A549 (cell line): Measurements from ENCODE around the gene OPN5. TPM values are rescaled to one million over a fixed set of nuclear protein-coding genes. Genes with fewer than 3 reads are reported as not detected.
A peak's percentile ranks its signal among the peaks of the same experiment; 100 is the strongest.

Source experiments
- ATAC-seq, 2 experiments: fragments of 200-7000 bp in 1 of 2; fragments of >200 bp in 1 of 2; cut with Nextera tagmentation in 1 of 2; cut with Tn5 transposase in 1 of 2; 3 replicates each; pipeline versions ENCODE4 v1.8.0 to v1.9.1; 2018 to 2020; ENCODE audit warnings: mild to moderate bottlenecking in 1 of 2, moderate library complexity in 1 of 2
- CTCF ChIA-PET: fragments of 300-600 bp; sonication (Branson Sonifier 250); formaldehyde crosslinking; extraction: SDS; loops from one replicate; lab custom pipeline; 2021; ENCODE audit warnings: antibody characterized with exemption, inconsistent platforms; lab: Yijun Ruan, JAX
- POLR2A ChIA-PET: fragments of 350-600 bp; formaldehyde crosslinking; extraction: SDS; loops from one replicate; lab custom pipeline; 2021; ENCODE audit warnings: antibody characterized with exemption, inconsistent platforms; lab: Yijun Ruan, JAX
- DNase-seq, 2 experiments: peaks; one replicate each; pipeline versions ENCODE4 v3.0.0 to v3.0.0-alpha.2; 2011 to 2016; ENCODE audit warnings: low read depth in 1 of 2, low spot score in 1 of 2
- FAIRE-seq: peaks from 2 replicates; lab custom pipeline; 2011; peaks lifted over from hg19 to GRCh38; lab: Jason Lieb, UNC
- H3K27ac ChIP-seq, 2 experiments: fragments of >200 bp; sonication (Bioruptor Twin); formaldehyde crosslinking; 3 replicates each; pipeline ENCODE4 v1.5.1; 2016 to 2017
- H3K4me1 ChIP-seq: fragments of >200 bp; sonication (Bioruptor Twin); formaldehyde crosslinking; 3 replicates; pipeline ENCODE4 v1.6.1; 2016
- H3K4me2 ChIP-seq: fragments of >200 bp; sonication (Bioruptor Twin); formaldehyde crosslinking; 3 replicates; pipeline ENCODE4 v1.6.1; 2016
- H3K4me3 ChIP-seq: fragments of >200 bp; sonication (Bioruptor Twin); formaldehyde crosslinking; 3 replicates; pipeline ENCODE4 v1.5.1; 2016
- H3K9me3 ChIP-seq: fragments of >200 bp; sonication (Bioruptor Twin); formaldehyde crosslinking; 3 replicates; pipeline ENCODE4 v1.6.1; 2016
- CBX2 ChIP-seq: fragments of 200-600 bp; sonication (generic); IDR thresholded peaks from 2 replicates; pipeline ENCODE4 v1.6.1; 2016; ENCODE audit warnings: low read depth, mild to moderate bottlenecking, borderline replicate concordance
- CBX8 ChIP-seq: fragments of 200-600 bp; sonication (generic); IDR thresholded peaks from 2 replicates; pipeline ENCODE4 v1.6.1; 2016
- CEBPB ChIP-seq, 2 experiments: fragments of >200 bp in 1 of 2; sonication (Bioruptor Twin) in 1 of 2; formaldehyde crosslinking in 1 of 2; IDR thresholded peaks; 2 replicates each; pipeline ENCODE4 v1.6.1; 2012 to 2016
- CHD2 ChIP-seq: fragments of 150-350 bp; IDR thresholded peaks from 2 replicates; pipeline ENCODE4 v1.6.1; 2014; ENCODE audit warnings: low read length; ENCODE audit not compliant: partially characterized antibody
- CHD4 ChIP-seq: fragments of 200-600 bp; sonication (generic); IDR thresholded peaks from 2 replicates; pipeline ENCODE4 v1.6.1; 2016; ENCODE audit warnings: antibody characterized with exemption, mild to moderate bottlenecking, borderline replicate concordance
- ESRRA ChIP-seq: fragments of 150-350 bp; IDR thresholded peaks from 2 replicates; pipeline ENCODE4 v1.6.1; 2014; ENCODE audit warnings: mild to moderate bottlenecking, low read length, borderline replicate concordance
- FOSL2 ChIP-seq, 2 experiments: fragments of 450-650 bp in 1 of 2; fragments of >200 bp in 1 of 2; sonication (Bioruptor Twin) in 1 of 2; formaldehyde crosslinking; IDR thresholded peaks; 2 replicates each; pipeline versions ENCODE4 v1.5.0 to v1.6.1; 2016 to 2020; ENCODE audit warnings: mild to moderate bottlenecking in 1 of 2, moderate library complexity in 1 of 2
- HEYL ChIP-seq: fragments of 250-450 bp; sonication (Bioruptor Pico); IDR thresholded peaks from 2 replicates; pipeline ENCODE4 v1.8.0; 2021; ENCODE audit warnings: mild to moderate bottlenecking, moderate library complexity
- HOXA7 ChIP-seq: fragments of 250-450 bp; sonication (Bioruptor Pico); IDR thresholded peaks from 2 replicates; pipeline ENCODE4 v1.5.0; 2020; ENCODE audit warnings: mild to moderate bottlenecking, moderate library complexity
- HOXB13 ChIP-seq: fragments of 250-450 bp; sonication (Bioruptor Pico); IDR thresholded peaks from 2 replicates; pipeline ENCODE4 v1.5.0; 2020; ENCODE audit warnings: low read depth, mild to moderate bottlenecking, moderate library complexity
- HOXB5 ChIP-seq: fragments of 250-450 bp; sonication (Bioruptor Pico); IDR thresholded peaks from 2 replicates; pipeline ENCODE4 v1.5.0; 2020; ENCODE audit warnings: mild to moderate bottlenecking, moderate library complexity
- JUNB ChIP-seq: fragments of >200 bp; sonication (Bioruptor Twin); formaldehyde crosslinking; IDR thresholded peaks from 2 replicates; pipeline ENCODE4 v1.6.1; 2016
- KDM1A ChIP-seq: fragments of 200-600 bp; sonication (generic); IDR thresholded peaks from 2 replicates; pipeline ENCODE4 v1.6.1; 2016; ENCODE audit warnings: low read depth, mild to moderate bottlenecking
- MAZ ChIP-seq: fragments of 150-350 bp; IDR thresholded peaks from 2 replicates; pipeline ENCODE4 v1.6.1; 2014; ENCODE audit warnings: antibody characterized with exemption, low read depth, low read length, borderline replicate concordance
- NR3C1 ChIP-seq: fragments of >200 bp; sonication (Bioruptor Twin); formaldehyde crosslinking; IDR thresholded peaks from 3 replicates; pipeline ENCODE4 v1.6.1; 2017
- POLR2A ChIP-seq: IDR thresholded peaks from 2 replicates; pipeline ENCODE4 v1.6.1; 2012; ENCODE audit warnings: mild to moderate bottlenecking, low read length
- RCOR1 ChIP-seq: fragments of 150-350 bp; IDR thresholded peaks from 2 replicates; pipeline ENCODE4 v1.6.1; 2014; ENCODE audit warnings: antibody characterized with exemption, low read length, low read depth
- RFX5 ChIP-seq: fragments of 450-650 bp; IDR thresholded peaks from 2 replicates; pipeline ENCODE4 v1.7.1; 2014; ENCODE audit warnings: antibody characterized with exemption, mild to moderate bottlenecking, moderate library complexity
- RNF2 ChIP-seq: fragments of 200-600 bp; sonication (generic); IDR thresholded peaks from 2 replicates; pipeline ENCODE4 v1.6.1; 2016; ENCODE audit warnings: low read depth, mild to moderate bottlenecking, antibody characterized with exemption, moderate library complexity, borderline replicate concordance
- SMC3 ChIP-seq: fragments of >200 bp; sonication (Bioruptor Twin); formaldehyde crosslinking; IDR thresholded peaks from 3 replicates; pipeline ENCODE4 v1.6.1; 2018; ENCODE audit warnings: inconsistent platforms
- WGBS: methylation state at CpG from one replicate; pipeline ENCODE4 v1.1.6; 2017; ENCODE audit errors: missing lambda C conversion rate; 5-methylcytosine and 5-hydroxymethylcytosine counted together
- polyA plus RNA-seq, 4 experiments: library from polyadenylated mRNA; depleted of rRNA in 3 of 4; stranded (reverse); fragments of >200 nt; fragmentation: RNase III in 1 of 4; extraction: RNeasy Plus Mini Kit Qiagen cat#74134 plus additional on column Dnase treatment in 1 of 4; gene quantifications; 2 replicates in 3 of 4; 3 replicates in 1 of 4; pipeline ENCODE4 v1.2.3, GENCODE V29; 2011 to 2017
- TF ChIP-seq, protein P1 (sequence below): fragments of 150-350 bp; IDR thresholded peaks from 2 replicates; pipeline ENCODE4 v1.6.1; 2014; ENCODE audit warnings: low read depth, mild to moderate bottlenecking, low read length
- TF ChIP-seq, protein P2 (sequence below): fragments of >200 bp; sonication (Bioruptor Twin); formaldehyde crosslinking; IDR thresholded peaks from 3 replicates; pipeline ENCODE4 v1.6.1; 2016
- TF ChIP-seq, protein P3 (sequence below): fragments of 450-650 bp; IDR thresholded peaks from 2 replicates; pipeline ENCODE4 v1.6.1; 2014; ENCODE audit warnings: antibody characterized with exemption

The OPN5 gene
- polyA plus RNA-seq, 2 of the 4 experiments (the other 2 are of a cell fraction) = not detected

DNA sequence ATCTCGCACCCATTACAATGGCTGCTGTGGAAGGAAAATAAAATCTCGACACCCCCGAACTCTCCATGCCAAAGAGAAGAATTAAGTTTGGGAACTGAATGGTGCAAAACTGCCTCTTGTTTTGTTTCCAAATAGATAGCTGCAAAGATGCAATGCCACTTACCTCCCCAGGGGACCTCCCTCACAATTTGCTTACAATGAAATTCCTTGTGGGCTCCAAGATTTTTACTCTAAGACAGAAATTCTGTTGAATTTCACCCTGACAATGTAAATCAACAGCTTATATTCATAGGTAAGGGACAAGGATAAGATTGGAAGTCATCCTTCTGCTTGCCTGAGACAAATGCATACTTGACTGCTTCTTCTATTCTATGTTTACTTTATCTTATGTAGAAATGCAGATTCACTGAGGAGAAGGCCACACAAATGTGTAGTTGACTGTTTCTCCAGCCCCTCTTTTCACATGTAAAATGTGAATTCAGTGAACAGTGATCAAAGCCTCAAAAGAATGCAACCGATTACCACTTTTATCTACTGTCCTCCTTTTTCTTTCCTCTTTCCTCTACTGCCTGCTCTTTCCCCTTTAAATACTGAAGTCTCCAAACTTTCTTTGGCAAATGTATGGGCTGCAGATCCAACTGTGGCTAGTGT lies 46.9 kb upstream of the OPN5 start:
- no peaks in the 10 kb centered on the region for H3K9me3 ChIP-seq
- ChIA-PET POLR2A (no interaction called here), CTCF (interaction anchor here (0.6 to 4.3 kb wide), 22 partner anchors 10 to 320 kb away, joined by 3 to 67 read pairs (median 4); partner anchors contain the start of gene OPN5)
- WGBS = 36% methylated on average over 4 of the region's 4 CpGs
- no peak overlapping the region for H3K4me2 ChIP-seq
- ATAC-seq (no peak), FAIRE-seq (no peak), DNase-seq (no peak)
- no peak overlapping the region for H3K27ac ChIP-seq
- H3K4me3 ChIP-seq = no peak overlapping the region
- no peaks in the 10 kb centered on the region for H3K4me1 ChIP-seq
- TF ChIP-seq HOXA7 = no peak
- TF ChIP-seq SMC3 = no peak
- no peak for TF ChIP-seq POLR2A
- TF ChIP-seq FOSL2 (IDR thresholded peaks at IDR 0.05) = no peak
- no peak for TF ChIP-seq FOSL2 (CRISPR knock-in tag; IDR thresholded peaks at IDR 0.05)
- no peak for TF ChIP-seq RCOR1
- no peak for TF ChIP-seq CBX2
- TF ChIP-seq CBX8 = no peak
- TF ChIP-seq NR3C1 = no peak
- TF ChIP-seq, protein P1, sequence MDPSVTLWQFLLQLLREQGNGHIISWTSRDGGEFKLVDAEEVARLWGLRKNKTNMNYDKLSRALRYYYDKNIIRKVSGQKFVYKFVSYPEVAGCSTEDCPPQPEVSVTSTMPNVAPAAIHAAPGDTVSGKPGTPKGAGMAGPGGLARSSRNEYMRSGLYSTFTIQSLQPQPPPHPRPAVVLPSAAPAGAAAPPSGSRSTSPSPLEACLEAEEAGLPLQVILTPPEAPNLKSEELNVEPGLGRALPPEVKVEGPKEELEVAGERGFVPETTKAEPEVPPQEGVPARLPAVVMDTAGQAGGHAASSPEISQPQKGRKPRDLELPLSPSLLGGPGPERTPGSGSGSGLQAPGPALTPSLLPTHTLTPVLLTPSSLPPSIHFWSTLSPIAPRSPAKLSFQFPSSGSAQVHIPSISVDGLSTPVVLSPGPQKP = no peak
- no peak for TF ChIP-seq KDM1A
- no peak for TF ChIP-seq HOXB13 (CRISPR knock-in tag)
- TF ChIP-seq, protein P2, sequence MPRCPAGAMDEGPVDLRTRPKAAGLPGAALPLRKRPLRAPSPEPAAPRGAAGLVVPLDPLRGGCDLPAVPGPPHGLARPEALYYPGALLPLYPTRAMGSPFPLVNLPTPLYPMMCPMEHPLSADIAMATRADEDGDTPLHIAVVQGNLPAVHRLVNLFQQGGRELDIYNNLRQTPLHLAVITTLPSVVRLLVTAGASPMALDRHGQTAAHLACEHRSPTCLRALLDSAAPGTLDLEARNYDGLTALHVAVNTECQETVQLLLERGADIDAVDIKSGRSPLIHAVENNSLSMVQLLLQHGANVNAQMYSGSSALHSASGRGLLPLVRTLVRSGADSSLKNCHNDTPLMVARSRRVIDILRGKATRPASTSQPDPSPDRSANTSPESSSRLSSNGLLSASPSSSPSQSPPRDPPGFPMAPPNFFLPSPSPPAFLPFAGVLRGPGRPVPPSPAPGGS = no peak
- TF ChIP-seq, protein P3, sequence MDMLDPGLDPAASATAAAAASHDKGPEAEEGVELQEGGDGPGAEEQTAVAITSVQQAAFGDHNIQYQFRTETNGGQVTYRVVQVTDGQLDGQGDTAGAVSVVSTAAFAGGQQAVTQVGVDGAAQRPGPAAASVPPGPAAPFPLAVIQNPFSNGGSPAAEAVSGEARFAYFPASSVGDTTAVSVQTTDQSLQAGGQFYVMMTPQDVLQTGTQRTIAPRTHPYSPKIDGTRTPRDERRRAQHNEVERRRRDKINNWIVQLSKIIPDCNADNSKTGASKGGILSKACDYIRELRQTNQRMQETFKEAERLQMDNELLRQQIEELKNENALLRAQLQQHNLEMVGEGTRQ = no peak
- TF ChIP-seq CHD2 = no peak

DNA sequence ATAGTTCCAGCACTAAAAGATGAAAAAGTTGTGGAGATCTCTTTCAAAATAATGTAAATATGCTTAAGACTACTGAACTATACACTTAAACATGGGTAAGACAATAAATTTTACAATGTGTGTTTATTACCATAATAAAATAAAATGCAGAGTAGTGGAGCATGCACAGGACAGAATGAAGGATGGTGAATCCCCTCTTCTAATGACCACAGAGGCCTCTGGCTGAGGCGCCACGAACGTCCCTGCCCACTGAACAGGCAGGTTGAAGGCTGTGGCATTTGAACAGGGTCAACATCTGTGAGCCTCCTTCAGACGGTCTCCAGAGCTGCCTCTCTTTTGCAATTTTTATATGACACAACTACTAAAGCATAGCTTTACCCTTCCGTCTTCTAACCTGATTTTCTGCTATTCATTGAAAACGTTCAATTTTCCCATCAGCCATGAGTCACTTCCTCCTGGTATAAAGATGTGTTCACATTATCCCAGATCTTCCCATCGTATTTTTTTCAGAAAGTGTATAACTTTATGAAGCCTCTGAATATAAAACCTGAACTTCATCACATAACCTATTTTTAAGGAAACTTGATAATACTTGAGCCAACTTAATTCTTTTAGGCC lies 45.6 kb upstream of the OPN5 start:
- no peak for FAIRE-seq
- no peaks in the 10 kb centered on the region for H3K9me3 ChIP-seq
- no peak overlapping the region for H3K4me2 ChIP-seq
- no peak for DNase-seq
- H3K4me1 ChIP-seq = peaks cover 1% of the 10 kb centered on the region
- TF ChIP-seq MAZ = no peak
- TF ChIP-seq, all 56 proteins: peak for 0
- Histone ChIP-seq H3K4me3 (no peak overlapping the region), H3K27ac (no peak overlapping the region)
- WGBS = 66% methylated on average over 7 of the region's 7 CpGs
- ATAC-seq = no peak
- CTCF ChIA-PET = no interaction called here
- POLR2A ChIA-PET = no interaction called here

DNA sequence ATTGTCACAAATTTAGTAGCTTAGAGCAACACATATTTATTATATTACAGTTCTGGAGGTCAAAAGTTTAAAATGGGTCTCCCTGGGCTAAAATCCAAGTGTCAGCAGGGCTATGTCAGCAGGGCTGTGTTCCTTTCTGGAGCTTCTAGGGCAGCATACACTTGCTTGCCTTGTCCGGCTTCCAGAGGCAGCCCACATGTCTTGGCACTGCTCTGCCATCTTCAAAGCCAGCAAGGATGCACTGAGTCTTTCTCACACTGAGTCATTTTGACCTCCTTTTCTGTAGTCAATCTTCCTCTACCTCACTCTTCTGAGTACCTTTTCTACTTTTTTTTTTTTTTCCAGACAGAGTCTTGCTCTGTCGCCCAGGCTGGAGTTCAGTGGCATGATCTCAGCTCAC lies 44.4 kb upstream of the OPN5 start:
- POLR2A ChIA-PET = no interaction called here
- ATAC-seq (no peak), DNase-seq (no peak)

DNA sequence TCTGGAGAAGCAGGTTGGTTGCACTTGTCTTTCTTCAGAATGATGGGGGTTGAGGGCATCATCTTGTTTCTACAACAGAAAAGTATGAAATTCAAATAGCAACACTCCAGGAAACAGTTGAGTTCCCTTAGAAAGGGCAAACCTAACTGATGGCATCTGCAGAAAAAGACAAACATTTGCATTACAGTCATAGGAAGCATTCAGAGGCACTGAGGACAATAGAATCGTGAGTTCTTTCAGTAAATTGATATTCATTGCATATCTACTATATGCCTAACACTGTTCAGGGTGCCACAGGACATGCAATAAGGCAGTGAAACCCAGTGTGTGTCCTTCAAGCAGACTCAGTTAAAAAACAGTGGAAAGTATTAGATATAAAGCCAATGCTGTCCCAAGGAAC lies 41.1 kb upstream of the OPN5 start:
- no peak overlapping the region for H3K4me2 ChIP-seq
- 30% methylated on average over 1 of the region's 1 CpG for WGBS
- no peak overlapping the region for H3K27ac ChIP-seq
- no peak for FAIRE-seq
- peak in 1 of 2 experiments; percentile 1 for DNase-seq
- peaks cover 15% of the 10 kb centered on the region for H3K4me1 ChIP-seq
- ChIA-PET CTCF (interaction anchor here (1.8 kb wide), 1 partner anchor 39 kb away, joined by 7 read pairs; no protein-coding TSS in a partner anchor), POLR2A (no interaction called here)
- ATAC-seq = no peak
- no peak for TF ChIP-seq ESRRA
- no peak for TF ChIP-seq RNF2
- TF ChIP-seq HOXB5 = no peak
- TF ChIP-seq JUNB = no peak
- TF ChIP-seq CHD4 = no peak
- no peak for TF ChIP-seq HEYL (CRISPR knock-in tag)
- TF ChIP-seq NR3C1 = no peak
- no peak for TF ChIP-seq CEBPB (IDR thresholded peaks at IDR 0.05)
- no peak for TF ChIP-seq SMC3
- H3K9me3 ChIP-seq = no peaks in the 10 kb centered on the region
- H3K4me3 ChIP-seq = no peak overlapping the region

More for the DNA sequence above, 44.4 kb upstream of the OPN5 start:
- H3K4me3 ChIP-seq = no peak overlapping the region
- no peak overlapping the region for H3K27ac ChIP-seq
- no peak overlapping the region for H3K4me2 ChIP-seq
- CTCF ChIA-PET = interaction anchor here (0.6 to 1.4 kb wide), 3 partner anchors 38 to 1386 kb away, joined by 3 to 5 read pairs (median 3); no protein-coding TSS in a partner anchor
- WGBS = 96% methylated on average over 2 of the region's 2 CpGs
- FAIRE-seq = no peak
- TF ChIP-seq RFX5 (no peak), RNF2 (no peak)
- peaks cover 12% of the 10 kb centered on the region for H3K4me1 ChIP-seq
- H3K9me3 ChIP-seq = no peaks in the 10 kb centered on the region
